OCI-LY3 (cell line): ENCODE results near the gene CDC37.
A peak's percentile ranks its signal among the peaks of the same experiment; 100 is the strongest.

Source experiments
- H2AFZ ChIP-seq: fragments of 200-600, 300-600 bp; shearing (Covaris generic); 2 replicates; pipeline ENCODE4 v1.6.0; 2014; ENCODE audit warnings: antibody characterized with exemption, low read depth, low read length
- H3K27ac ChIP-seq: fragments of 200-600, 300-600 bp; sonication (generic); 2 replicates; pipeline ENCODE4 v1.5.1; 2014; ENCODE audit warnings: mild to moderate bottlenecking, low read length, moderate library complexity, mixed read lengths
- H3K27me3 ChIP-seq: fragments of 200-600, 300-600 bp; sonication (generic); 2 replicates; pipeline ENCODE4 v1.6.1; 2014; ENCODE audit warnings: low read depth, low read length, mixed read lengths
- H3K36me3 ChIP-seq: fragments of 200-600, 300-600 bp; sonication (generic); replicated peaks from 2 replicates; pipeline ENCODE3; 2014; ENCODE audit warnings: low read depth, low read length, mixed read lengths
- H3K4me1 ChIP-seq: fragments of 300-600, 200-600 bp; sonication (generic); 2 replicates; pipeline ENCODE4 v1.6.1; 2014; ENCODE audit warnings: low read length, mixed read lengths
- H3K4me2 ChIP-seq: fragments of 200-600, 300-600 bp; sonication (generic); 2 replicates; pipeline ENCODE4 v1.6.1; 2014; ENCODE audit warnings: low read length, mixed read lengths
- H3K4me3 ChIP-seq: fragments of 300-600, 200-600 bp; sonication (generic); 2 replicates; pipeline ENCODE4 v1.5.1; 2014; ENCODE audit warnings: antibody characterized with exemption, mild to moderate bottlenecking, low read length, moderate library complexity
- H3K79me2 ChIP-seq: fragments of 300-600, 200-600 bp; shearing (Covaris generic); 2 replicates; pipeline ENCODE4 v1.6.1; 2014; ENCODE audit warnings: mild to moderate bottlenecking, low read length, mixed read lengths
- H3K9ac ChIP-seq: fragments of 300-600, 200-600 bp; shearing (Covaris generic); 2 replicates; pipeline ENCODE4 v1.6.0; 2014; ENCODE audit warnings: mild to moderate bottlenecking, low read length, moderate library complexity
- H3K9me3 ChIP-seq: fragments of 200-600, 300-600 bp; shearing (Covaris generic); 2 replicates; pipeline ENCODE4 v1.6.1; 2014; ENCODE audit warnings: low read length, mixed read lengths; ENCODE audit not compliant: insufficient read depth
- H4K20me1 ChIP-seq: fragments of 200-600, 300-600 bp; sonication (generic); 2 replicates; pipeline ENCODE4 v1.6.1; 2016; ENCODE audit warnings: low read length, mixed read lengths; ENCODE audit not compliant: insufficient read depth
- CTCF ChIP-seq: fragments of 200-600, 300-600 bp; sonication (generic); IDR thresholded peaks from 2 replicates; pipeline ENCODE4 v1.5.1; 2014; ENCODE audit warnings: antibody characterized with exemption, low read length, low read depth
- EZH2phosphoT487 ChIP-seq: fragments of 200-600 bp; shearing (Covaris generic); IDR thresholded peaks from 2 replicates; pipeline ENCODE4 v1.6.1; 2018; ENCODE audit warnings: antibody characterized with exemption, mixed run types, low read depth

CDC37 gene

GRCh38 chr19:10422846-10423245 lies 19.5 kb upstream of the CDC37 start:
- peaks cover 3% of the 10 kb centered on the region for H3K36me3 ChIP-seq
- peaks cover 47% of the 10 kb centered on the region for H3K4me1 ChIP-seq
- H3K4me2 ChIP-seq, result no peak overlapping the region
- H3K9me3 ChIP-seq, result no peaks in the 10 kb centered on the region
- no peaks in the 10 kb centered on the region for H3K79me2 ChIP-seq
- H3K9ac ChIP-seq, result no peak overlapping the region
- H3K27ac ChIP-seq, result no peak overlapping the region
- no peaks in the 10 kb centered on the region for H4K20me1 ChIP-seq
- no peak overlapping the region for H2AFZ ChIP-seq
- H3K4me3 ChIP-seq, result no peak overlapping the region
- H3K27me3 ChIP-seq, result peaks cover 56% of the 10 kb centered on the region
- TF ChIP-seq EZH2phosphoT487 (no peak), CTCF (no peak)

- no peaks in the 10 kb centered on the region for H4K20me1 ChIP-seq
- H3K4me2 ChIP-seq, result no peak overlapping the region
- no peaks in the 10 kb centered on the region for H3K79me2 ChIP-seq
- H3K27me3 ChIP-seq, result peaks cover 58% of the 10 kb centered on the region
- no peaks in the 10 kb centered on the region for H3K9me3 ChIP-seq
- no peak overlapping the region for H3K9ac ChIP-seq
- H3K4me1 ChIP-seq, result peaks cover 39% of the 10 kb centered on the region
- H3K27ac ChIP-seq, result no peak overlapping the region
- H3K4me3 ChIP-seq, result no peak overlapping the region
- no peak for TF ChIP-seq CTCF
- TF ChIP-seq EZH2phosphoT487, result no peak
- no peaks in the 10 kb centered on the region for H3K36me3 ChIP-seq
- H2AFZ ChIP-seq, result no peak overlapping the region
Measured at GRCh38 chr19:10422046-10422461, 18.7 kb upstream of the CDC37 start.

- Histone ChIP-seq H3K79me2 (no peaks in the 10 kb centered on the region), H3K9me3 (no peaks in the 10 kb centered on the region), H3K27ac (no peak overlapping the region), H2AFZ (no peak overlapping the region), H3K9ac (no peak overlapping the region), H3K4me1 (peaks cover 40% of the 10 kb centered on the region), H3K27me3 (peaks cover 59% of the 10 kb centered on the region), H3K36me3 (no peaks in the 10 kb centered on the region), H4K20me1 (no peaks in the 10 kb centered on the region), H3K4me3 (no peak overlapping the region), H3K4me2 (no peak overlapping the region)
- TF ChIP-seq CTCF, result peak; percentile 10
- TF ChIP-seq EZH2phosphoT487, result no peak
Measured at GRCh38 chr19:10421240-10422045, 18.1 kb upstream of the CDC37 start.

GRCh38 chr19:10420444-10421239 lies 17.3 kb upstream of the CDC37 start, which contains the start of gene PDE4A:
Gene PDE4A (plus strand): TSS chr19:10420538. CDS start chr19:10420765, 227 bp downstream.
- Histone ChIP-seq H4K20me1 (no peaks in the 10 kb centered on the region), H3K9ac (peak within 1 kb of the TSS; percentile 12; the same call in 1 of the 2 replicates), H3K4me2 (peak within 1 kb of the TSS; percentile 59), H3K79me2 (no peaks in the 10 kb centered on the region), H3K4me3 (peak within 1 kb of the TSS; percentile 63), H3K4me1 (peaks cover 36% of the 10 kb centered on the region), H3K27ac (no peak within 1 kb of the TSS), H2AFZ (no peak within 1 kb of the TSS), H3K9me3 (no peaks in the 10 kb centered on the region), H3K36me3 (no peaks in the 10 kb centered on the region), H3K27me3 (peaks cover 56% of the 10 kb centered on the region)
- TF ChIP-seq CTCF (no peak), EZH2phosphoT487 (no peak)
